ENCODE data around the gene WNT16.
A peak's percentile ranks its signal among the peaks of the same experiment; 100 is the strongest.

The WNT16 gene

DNA sequence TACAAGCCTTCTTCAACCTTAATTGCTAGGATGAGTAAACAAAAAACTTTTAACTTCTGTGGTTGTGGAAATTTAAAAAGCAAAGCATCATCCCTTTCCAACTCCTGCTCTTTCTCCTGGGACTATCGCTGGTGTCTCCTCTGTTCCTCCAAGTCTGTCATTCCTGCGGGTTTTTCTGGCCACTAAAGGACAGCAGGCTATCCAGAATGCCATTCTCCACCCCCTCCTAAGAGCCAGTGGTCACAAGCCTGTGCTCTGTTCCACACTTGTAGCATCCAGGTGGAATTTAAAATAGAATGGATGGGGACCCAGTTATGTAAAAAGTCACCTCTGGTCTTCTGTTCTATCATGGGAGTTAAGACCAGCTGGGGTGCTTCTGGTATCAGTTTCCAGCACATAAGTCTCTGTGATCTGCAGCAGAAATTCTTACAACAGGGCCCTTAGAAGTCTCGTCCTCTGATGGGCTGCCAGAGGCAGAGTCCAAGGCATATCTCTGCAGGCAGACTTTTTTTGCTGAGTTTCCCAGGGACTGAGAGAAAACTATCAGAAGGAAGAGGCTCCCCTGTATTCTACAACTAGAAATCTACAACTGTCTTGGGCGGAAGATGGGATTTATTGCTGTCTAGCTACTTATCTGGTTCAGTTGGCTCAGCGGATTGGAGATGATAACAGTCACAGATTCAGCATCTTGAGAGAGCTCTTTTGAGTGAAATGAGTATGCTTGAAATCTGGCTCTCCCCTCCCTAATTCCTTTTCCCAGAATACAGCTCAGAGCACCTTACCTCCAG, 5.1 kb upstream of the WNT16 start:
- H3K4me1 Mint-ChIP-seq, result no peaks in the 10 kb centered on the region

GRCh38 chr7:121327671-121328070, 1.1 kb upstream of the WNT16 start:
- H3K36me3 Mint-ChIP-seq, result no peaks in the 10 kb centered on the region
- no peak overlapping the region for H3K4me3 Mint-ChIP-seq
- no peak overlapping the region for H3K27ac Mint-ChIP-seq
- peaks cover 52% of the 10 kb centered on the region for H3K27me3 Mint-ChIP-seq
- peaks cover 6% of the 10 kb centered on the region for H3K4me1 Mint-ChIP-seq
- no peaks in the 10 kb centered on the region for H3K9me3 Mint-ChIP-seq
- DNase-seq, result no peak
- CTCF ChIA-PET, result no interaction called here

More for the DNA sequence above, 5.1 kb upstream of the WNT16 start:
- no peak overlapping the region for H3K27ac Mint-ChIP-seq
- H3K4me3 Mint-ChIP-seq, result no peak overlapping the region
- no peak for DNase-seq
- CTCF ChIA-PET, result no interaction called here
- H3K27me3 Mint-ChIP-seq, result peaks cover 28% of the 10 kb centered on the region
- no peaks in the 10 kb centered on the region for H3K9me3 Mint-ChIP-seq
- H3K36me3 Mint-ChIP-seq, result no peaks in the 10 kb centered on the region

DNA sequence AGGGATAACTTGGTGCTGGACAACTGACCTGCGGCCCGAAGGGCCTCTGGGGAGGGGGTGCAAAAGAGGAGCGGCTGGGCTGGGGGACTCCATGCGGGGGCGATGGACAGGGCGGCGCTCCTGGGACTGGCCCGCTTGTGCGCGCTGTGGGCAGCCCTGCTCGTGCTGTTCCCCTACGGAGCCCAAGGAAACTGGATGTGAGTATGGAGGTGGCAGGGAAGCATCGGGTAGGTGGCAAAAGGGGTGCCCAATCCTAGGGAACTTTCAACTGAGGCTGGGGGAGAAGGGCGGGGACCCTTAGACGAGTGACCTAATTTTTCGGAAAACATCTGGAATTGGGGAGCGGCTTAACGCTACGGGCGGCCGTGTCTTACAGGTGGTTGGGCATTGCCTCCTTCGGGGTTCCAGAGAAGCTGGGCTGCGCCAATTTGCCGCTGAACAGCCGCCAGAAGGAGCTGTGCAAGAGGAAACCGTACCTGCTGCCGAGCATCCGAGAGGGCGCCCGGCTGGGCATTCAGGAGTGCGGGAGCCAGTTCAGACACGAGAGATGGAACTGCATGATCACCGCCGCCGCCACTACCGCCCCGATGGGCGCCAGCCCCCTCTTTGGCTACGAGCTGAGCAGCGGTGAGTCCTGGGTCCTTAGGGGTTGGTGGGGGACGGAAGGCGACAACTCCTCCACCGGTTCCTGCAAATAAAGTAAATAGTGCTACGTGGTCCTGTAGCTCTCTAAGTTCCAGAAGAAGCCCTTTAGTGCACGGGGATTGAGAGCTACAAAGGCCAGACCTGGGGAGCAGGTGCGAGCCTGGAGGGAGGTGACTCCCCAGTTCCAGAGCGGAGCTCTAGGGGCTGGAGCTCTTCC, 622 bp downstream of the WNT16 start:
- CTCF ChIA-PET, result interaction anchor here (0.6 to 2.0 kb wide), 4 partner anchors 14 to 218 kb away, joined by 3 to 7 read pairs (median 4); partner anchors contain the start of gene FAM3C
- peak; percentile 34 for DNase-seq
- H3K4me3 Mint-ChIP-seq, result no peak overlapping the region
- no peak overlapping the region for H3K27ac Mint-ChIP-seq
- peaks cover 6% of the 10 kb centered on the region for H3K4me1 Mint-ChIP-seq
- no peaks in the 10 kb centered on the region for H3K9me3 Mint-ChIP-seq
- H3K27me3 Mint-ChIP-seq, result peaks cover 43% of the 10 kb centered on the region
- no peaks in the 10 kb centered on the region for H3K36me3 Mint-ChIP-seq

DNA sequence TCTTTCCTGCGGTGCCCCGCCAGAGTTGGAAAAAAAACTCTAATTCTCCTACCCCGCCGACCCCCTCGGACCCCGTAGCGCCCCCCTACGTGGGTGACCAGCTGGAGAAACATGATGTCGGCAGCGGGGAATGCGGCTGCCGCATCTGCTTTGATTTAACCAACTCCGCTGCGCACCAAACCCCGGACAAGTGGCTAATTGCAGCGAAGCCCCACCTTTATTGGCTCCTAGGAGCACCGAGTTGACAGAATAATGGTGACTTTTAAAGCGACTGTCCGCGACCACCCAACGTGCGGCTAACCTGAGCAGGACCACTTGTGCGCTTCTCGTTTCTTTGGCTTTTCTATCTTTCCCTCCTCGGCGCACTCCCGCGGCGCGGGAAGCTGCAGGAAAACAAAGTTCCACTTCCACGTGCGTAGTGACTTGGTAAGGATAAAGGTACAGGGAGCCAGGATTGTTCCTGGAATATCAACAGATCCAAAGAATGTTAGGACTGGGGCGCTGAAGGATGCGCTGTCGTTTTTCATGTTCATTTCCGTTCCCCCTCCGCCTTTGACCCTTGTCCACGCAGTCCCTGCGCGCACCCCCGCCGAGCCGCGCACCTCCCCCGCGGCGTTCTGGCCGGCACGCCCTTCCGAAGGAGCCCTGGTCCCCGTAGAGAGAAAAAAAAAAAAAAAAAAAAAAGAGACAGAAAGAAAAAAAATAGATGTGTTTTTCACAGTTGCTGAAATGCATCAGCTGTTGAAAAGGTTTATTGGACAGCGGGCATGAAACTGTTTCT, 1.4 kb downstream of the WNT16 start:
- no peaks in the 10 kb centered on the region for H3K9me3 Mint-ChIP-seq
- H3K27ac Mint-ChIP-seq, result no peak overlapping the region
- H3K27me3 Mint-ChIP-seq, result peaks cover 40% of the 10 kb centered on the region
- CTCF ChIA-PET, result interaction anchor here (0.6 to 2.0 kb wide), 3 partner anchors 14 to 217 kb away, joined by 3 to 7 read pairs (median 4); partner anchors contain the start of gene FAM3C
- peaks cover 6% of the 10 kb centered on the region for H3K4me1 Mint-ChIP-seq
- no peak for DNase-seq
- no peaks in the 10 kb centered on the region for H3K36me3 Mint-ChIP-seq
- H3K4me3 Mint-ChIP-seq, result peak overlapping the region; percentile 23

GRCh38 chr7:121331048-121331447, 2.2 kb downstream of the WNT16 start:
- H3K27ac Mint-ChIP-seq, result no peak overlapping the region
- H3K4me3 Mint-ChIP-seq, result no peak overlapping the region

GRCh38 chr7:121331574-121331973, 2.8 kb downstream of the WNT16 start:
- peaks cover 6% of the 10 kb centered on the region for H3K4me1 Mint-ChIP-seq
- CTCF ChIA-PET, result no interaction called here

More at GRCh38 chr7:121331048-121331447, 2.2 kb downstream of the WNT16 start:
- H3K9me3 Mint-ChIP-seq, result no peaks in the 10 kb centered on the region
- CTCF ChIA-PET, result interaction anchor here (2.0 kb wide), 1 partner anchor 65 kb away, joined by 7 read pairs; the partner anchor contains the start of gene FAM3C
- H3K27me3 Mint-ChIP-seq, result peaks cover 39% of the 10 kb centered on the region
- no peaks in the 10 kb centered on the region for H3K36me3 Mint-ChIP-seq
- DNase-seq, result no peak
- H3K4me1 Mint-ChIP-seq, result peaks cover 6% of the 10 kb centered on the region

DNA sequence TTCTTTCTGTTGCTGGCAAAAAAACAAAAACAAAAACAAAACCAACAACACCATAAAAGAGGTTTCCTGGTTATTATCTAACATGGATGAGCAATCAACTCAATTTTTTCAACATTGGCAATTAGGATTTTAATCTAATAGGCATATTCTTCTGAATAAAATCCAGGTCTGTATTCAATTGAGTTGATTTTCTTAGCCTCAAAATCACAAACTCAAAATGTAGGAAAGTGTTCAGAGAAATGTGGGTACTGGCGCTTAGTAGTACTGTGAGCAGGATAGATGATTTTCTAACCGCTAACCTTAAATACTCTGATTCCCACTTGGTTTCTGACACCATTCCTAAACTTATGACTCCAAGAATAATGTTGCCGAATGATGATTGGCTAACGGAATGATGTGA, 5.6 kb downstream of the WNT16 start:
- Mint-ChIP-seq H3K27me3 (peaks cover 22% of the 10 kb centered on the region), H3K4me3 (no peak overlapping the region), H3K9me3 (no peaks in the 10 kb centered on the region), H3K27ac (no peak overlapping the region), H3K36me3 (no peaks in the 10 kb centered on the region), H3K4me1 (peaks cover 6% of the 10 kb centered on the region)
- no peak for DNase-seq
- CTCF ChIA-PET, result no interaction called here

More at GRCh38 chr7:121331574-121331973, 2.8 kb downstream of the WNT16 start:
- peaks cover 41% of the 10 kb centered on the region for H3K27me3 Mint-ChIP-seq
- no peak overlapping the region for H3K27ac Mint-ChIP-seq
- H3K36me3 Mint-ChIP-seq, result no peaks in the 10 kb centered on the region
- H3K9me3 Mint-ChIP-seq, result no peaks in the 10 kb centered on the region
- H3K4me3 Mint-ChIP-seq, result no peak overlapping the region
- DNase-seq, result no peak

DNA sequence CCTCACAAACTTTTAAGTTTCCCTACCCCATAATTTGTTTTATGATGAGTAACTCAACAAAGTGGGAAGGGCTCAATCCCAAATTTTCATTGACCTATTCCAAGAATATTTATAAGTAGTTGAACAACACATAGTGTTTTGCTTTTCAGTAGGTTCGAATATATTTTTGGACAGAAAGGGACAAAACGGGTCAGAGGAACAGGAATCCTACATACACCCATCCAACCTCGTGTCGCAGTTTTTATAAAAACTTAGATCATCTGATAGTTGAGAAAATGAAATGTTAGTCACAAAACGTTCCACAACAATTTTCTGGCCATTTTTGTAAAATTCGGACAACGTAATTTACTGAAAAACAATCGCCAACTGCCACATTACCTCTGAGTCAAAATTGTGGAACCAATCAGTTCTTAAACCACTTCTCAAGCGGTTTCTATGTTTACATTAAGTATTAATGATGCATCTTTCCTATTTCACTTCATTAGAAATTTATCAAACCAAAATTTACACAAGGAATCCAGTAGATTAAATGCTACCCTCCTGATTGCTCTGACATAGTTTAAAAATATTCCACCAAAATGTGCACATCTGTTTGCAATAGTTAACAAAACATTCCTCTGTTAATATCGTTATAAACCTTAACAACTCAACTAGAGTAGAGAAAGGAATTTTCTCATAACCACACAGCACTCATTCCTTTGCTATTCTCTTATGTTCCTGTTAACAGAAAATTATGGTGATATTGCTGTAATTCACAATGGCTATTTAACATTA, 6.3 kb downstream of the WNT16 start:
- Mint-ChIP-seq H3K4me1 (peaks cover 5% of the 10 kb centered on the region), H3K27me3 (peaks cover 16% of the 10 kb centered on the region), H3K9me3 (no peaks in the 10 kb centered on the region), H3K4me3 (no peak overlapping the region), H3K27ac (no peak overlapping the region), H3K36me3 (no peaks in the 10 kb centered on the region)
- DNase-seq, result no peak
- CTCF ChIA-PET, result interaction anchor here (0.6 to 0.8 kb wide), 2 partner anchors 10 to 59 kb away, joined by 3 read pairs; no protein-coding TSS in a partner anchor

- Mint-ChIP-seq H3K36me3 (no peaks in the 10 kb centered on the region), H3K4me3 (no peak overlapping the region), H3K27me3 (peaks cover 7% of the 10 kb centered on the region), H3K27ac (no peak overlapping the region), H3K9me3 (no peaks in the 10 kb centered on the region), H3K4me1 (no peaks in the 10 kb centered on the region)
- CTCF ChIA-PET, result interaction anchor here (0.6 kb wide), 1 partner anchor 165 kb away, joined by 4 read pairs; no protein-coding TSS in a partner anchor
- DNase-seq, result no peak
Measured at GRCh38 chr7:121336579-121336978, 7.8 kb downstream of the WNT16 start.

DNA sequence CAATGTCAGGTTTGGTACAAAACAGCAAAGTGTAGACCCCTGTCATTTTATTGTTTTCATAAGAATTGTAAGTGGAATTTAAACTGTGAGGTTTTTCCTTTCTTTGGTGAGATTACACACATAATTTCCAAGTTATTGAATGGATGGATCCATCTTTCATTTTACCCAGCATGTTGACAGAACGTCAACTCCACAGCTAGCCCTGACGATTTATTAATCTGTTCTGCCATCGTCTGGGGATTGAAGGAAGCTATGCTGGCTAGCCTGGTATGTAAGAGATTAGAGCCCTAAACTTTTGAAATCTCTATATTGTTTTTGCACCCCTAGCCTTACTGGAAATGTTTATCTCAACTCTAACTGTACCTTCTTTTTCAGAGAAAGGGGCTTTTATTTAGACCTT, 8.6 kb downstream of the WNT16 start:
- Mint-ChIP-seq H3K36me3 (peaks cover 4% of the 10 kb centered on the region), H3K9me3 (no peaks in the 10 kb centered on the region)
- CTCF ChIA-PET, result interaction anchor here (1.0 kb wide), 1 partner anchor 10 kb away, joined by 3 read pairs; no protein-coding TSS in a partner anchor

DNA sequence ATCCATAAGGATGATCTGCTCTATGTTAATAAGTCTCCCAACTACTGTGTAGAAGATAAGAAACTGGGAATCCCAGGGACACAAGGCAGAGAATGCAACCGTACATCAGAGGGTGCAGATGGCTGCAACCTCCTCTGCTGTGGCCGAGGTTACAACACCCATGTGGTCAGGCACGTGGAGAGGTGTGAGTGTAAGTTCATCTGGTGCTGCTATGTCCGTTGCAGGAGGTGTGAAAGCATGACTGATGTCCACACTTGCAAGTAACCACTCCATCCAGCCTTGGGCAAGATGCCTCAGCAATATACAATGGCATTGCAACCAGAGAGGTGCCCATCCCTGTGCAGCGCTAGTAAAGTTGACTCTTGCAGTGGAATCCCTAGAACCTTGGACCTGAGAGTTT, 10.3 kb downstream of the WNT16 start:
- CTCF ChIA-PET, result no interaction called here
- DNase-seq, result no peak
- Mint-ChIP-seq H3K27ac (no peak overlapping the region), H3K9me3 (no peaks in the 10 kb centered on the region), H3K4me3 (no peak overlapping the region), H3K4me1 (no peaks in the 10 kb centered on the region), H3K36me3 (peaks cover 4% of the 10 kb centered on the region), H3K27me3 (peaks cover 5% of the 10 kb centered on the region)

More for the DNA sequence above, 8.6 kb downstream of the WNT16 start:
- Mint-ChIP-seq H3K27ac (no peak overlapping the region), H3K27me3 (peaks cover 5% of the 10 kb centered on the region), H3K4me3 (no peak overlapping the region), H3K4me1 (no peaks in the 10 kb centered on the region)
- no peak for DNase-seq

DNA sequence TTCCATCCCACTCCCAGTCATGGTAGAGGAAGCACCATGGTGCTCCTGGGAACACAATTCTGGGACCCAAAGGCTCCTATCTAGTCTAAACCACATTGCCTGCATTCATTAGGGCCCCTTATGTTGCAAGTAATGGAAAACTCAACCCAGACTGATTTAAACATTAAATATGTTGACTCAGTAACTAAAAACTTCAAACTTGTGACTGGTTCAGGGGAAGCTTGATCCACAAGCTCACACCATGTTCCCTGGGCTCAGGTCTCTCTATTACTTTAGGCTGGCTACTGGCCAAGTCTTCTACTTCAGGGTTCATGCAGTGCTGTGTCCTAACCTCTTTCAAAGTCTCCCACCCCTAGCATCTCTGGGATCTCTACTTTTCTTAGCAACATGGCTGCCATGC, 13.1 kb downstream of the WNT16 start:
- DNase-seq, result no peak
- H3K27ac Mint-ChIP-seq, result no peak overlapping the region
- no peak overlapping the region for H3K4me3 Mint-ChIP-seq
- H3K4me1 Mint-ChIP-seq, result no peaks in the 10 kb centered on the region
- H3K9me3 Mint-ChIP-seq, result no peaks in the 10 kb centered on the region
- CTCF ChIA-PET, result no interaction called here
- no peaks in the 10 kb centered on the region for H3K27me3 Mint-ChIP-seq
- peaks cover 7% of the 10 kb centered on the region for H3K36me3 Mint-ChIP-seq

- DNase-seq, result no peak
- CTCF ChIA-PET, result no interaction called here
- Mint-ChIP-seq H3K36me3 (peaks cover 11% of the 10 kb centered on the region), H3K27ac (no peak overlapping the region), H3K27me3 (no peaks in the 10 kb centered on the region), H3K9me3 (no peaks in the 10 kb centered on the region), H3K4me1 (no peaks in the 10 kb centered on the region), H3K4me3 (no peak overlapping the region)
Measured at GRCh38 chr7:121342631-121343030, 13.8 kb downstream of the WNT16 start.

All from activated naive CD4-positive, alpha-beta T cell treated with anti-CD3 and anti-CD28 coated beads, Interleukin-2, amount 10 ng/mL, durations not matched to agents 7 days and 5 days (primary cell).